DND-41 (cell line): ENCODE measurements around the gene GCN1.

Experiments
- EZH2 ChIP-seq: IDR thresholded peaks from 3 replicates; pipeline ENCODE4 v1.6.1; 2012; ENCODE audit warnings: borderline replicate concordance, low read depth, mild to moderate bottlenecking, moderate library complexity, low read length, inconsistent platforms; ENCODE audit not compliant: severe bottlenecking
- TF ChIP-seq, protein P1 (sequence below): IDR thresholded peaks from 2 replicates; pipeline ENCODE4 v1.5.1; 2012; ENCODE audit warnings: borderline replicate concordance, low read length, moderate library complexity, mild to moderate bottlenecking; ENCODE audit not compliant: poor library complexity, severe bottlenecking; ENCODE audit errors: extremely low read depth

DNA sequence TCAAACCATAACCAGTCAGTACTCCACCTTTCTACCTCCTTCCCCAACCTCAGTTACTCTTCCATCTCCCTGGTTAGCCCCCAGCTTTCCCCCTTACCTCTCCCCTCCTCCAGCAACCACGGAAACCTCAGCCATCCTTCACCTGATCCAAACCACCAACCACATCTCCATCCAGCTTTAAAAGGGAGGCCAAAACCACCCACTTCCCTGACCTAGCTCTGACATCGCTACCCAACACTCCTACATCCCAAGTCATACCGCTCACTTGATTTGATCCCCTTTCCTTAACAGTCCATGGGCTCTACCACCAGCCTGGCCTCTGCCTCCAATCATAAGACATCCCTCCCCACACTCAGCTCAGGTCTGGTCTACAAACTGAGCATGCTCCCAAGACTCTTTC is 79.4 kb downstream of the GCN1 start:
- TF ChIP-seq, protein P1, sequence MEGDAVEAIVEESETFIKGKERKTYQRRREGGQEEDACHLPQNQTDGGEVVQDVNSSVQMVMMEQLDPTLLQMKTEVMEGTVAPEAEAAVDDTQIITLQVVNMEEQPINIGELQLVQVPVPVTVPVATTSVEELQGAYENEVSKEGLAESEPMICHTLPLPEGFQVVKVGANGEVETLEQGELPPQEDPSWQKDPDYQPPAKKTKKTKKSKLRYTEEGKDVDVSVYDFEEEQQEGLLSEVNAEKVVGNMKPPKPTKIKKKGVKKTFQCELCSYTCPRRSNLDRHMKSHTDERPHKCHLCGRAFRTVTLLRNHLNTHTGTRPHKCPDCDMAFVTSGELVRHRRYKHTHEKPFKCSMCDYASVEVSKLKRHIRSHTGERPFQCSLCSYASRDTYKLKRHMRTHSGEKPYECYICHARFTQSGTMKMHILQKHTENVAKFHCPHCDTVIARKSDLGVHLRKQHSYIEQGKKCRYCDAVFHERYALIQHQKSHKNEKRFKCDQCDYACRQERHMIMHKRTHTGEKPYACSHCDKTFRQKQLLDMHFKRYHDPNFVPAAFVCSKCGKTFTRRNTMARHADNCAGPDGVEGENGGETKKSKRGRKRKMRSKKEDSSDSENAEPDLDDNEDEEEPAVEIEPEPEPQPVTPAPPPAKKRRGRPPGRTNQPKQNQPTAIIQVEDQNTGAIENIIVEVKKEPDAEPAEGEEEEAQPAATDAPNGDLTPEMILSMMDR = no peak
- no peak for TF ChIP-seq EZH2
